K562 (cell line): ENCODE measurements around the gene SIRT5. TPM values are rescaled to one million over a fixed set of nuclear protein-coding genes. Genes with fewer than 3 reads are reported as not detected.
A peak's percentile ranks its signal among the peaks of the same experiment; 100 is the strongest.

Experiments
- ATAC-seq: fragments of 200-7000 bp; cut with Tn5 transposase; 3 replicates; pipeline ENCODE4 v1.9.1; 2020; ENCODE audit warnings: moderate library complexity
- BruUV-seq: library from RNA; stranded (reverse); fragments of 400-500 nt; replicated peaks from 2 replicates; lab custom pipeline; 2021; lab: Mats Ljungman, UMichigan
- CTCF ChIA-PET: fragments of 300-600 bp; formaldehyde crosslinking; extraction: SDS; loops from one replicate; lab custom pipeline; 2021; ENCODE audit warnings: low intra/inter-chr PET ratio; lab: Yijun Ruan, JAX
- POLR2A ChIA-PET: fragments of 300-600, 350-650 bp; sonication (Branson Sonifier 250); formaldehyde crosslinking; extraction: SDS; loops from one replicate; lab custom pipeline; 2021; ENCODE audit warnings: antibody characterized with exemption, inconsistent platforms; lab: Yijun Ruan, JAX
- DNase-seq, 4 experiments: peaks; one replicate each; pipeline versions ENCODE4 v3.0.0 to v3.0.0-alpha.2; 2011 to 2018; ENCODE audit warnings: low spot score in 3 of 4, mixed read lengths in 3 of 4; ENCODE audit errors: extremely low read depth in 1 of 4
- FAIRE-seq: peaks from 2 replicates; lab custom pipeline; 2011; peaks lifted over from hg19 to GRCh38; lab: Jason Lieb, UNC
- H2AFZ ChIP-seq: 2 replicates; pipeline ENCODE4 v1.6.0; 2011; ENCODE audit warnings: low read depth, low read length, control low read depth, inconsistent platforms
- H3K27ac ChIP-seq: fragments of 200-600 bp; 3 replicates; pipeline ENCODE4 v1.8.0; 2011; ENCODE audit warnings: low read depth, mild to moderate bottlenecking, control low read depth, inconsistent platforms, low read length, moderate library complexity, mixed read lengths; ENCODE audit errors: extremely low read depth
- H3K27me3 ChIP-seq, 2 experiments: fragments of 300-600 bp in 1 of 2; 2 replicates in 1 of 2; 3 replicates in 1 of 2; pipeline versions ENCODE4 v1.6.0 to v1.8.0; 2011; ENCODE audit warnings: inconsistent platforms in 2 of 2, low read length in 2 of 2, mild to moderate bottlenecking in 1 of 2, mixed read lengths in 1 of 2, moderate library complexity in 1 of 2; ENCODE audit not compliant: control insufficient read depth in 2 of 2, insufficient read depth in 2 of 2
- H3K36me3 ChIP-seq: fragments of 300-600 bp; 3 replicates; pipeline ENCODE4 v1.8.0; 2011; ENCODE audit warnings: mild to moderate bottlenecking, low read length, inconsistent platforms; ENCODE audit not compliant: control insufficient read depth, insufficient read depth
- H3K4me1 ChIP-seq, 2 experiments: fragments of 200-600 bp in 1 of 2; replicated peaks in 1 of 2; 2 replicates in 1 of 2; 3 replicates in 1 of 2; pipeline versions ENCODE4 v1.5.1 to v1.8.0; 2011; ENCODE audit warnings: inconsistent platforms in 2 of 2, low read length in 2 of 2, mild to moderate bottlenecking in 1 of 2, mixed read lengths in 1 of 2, moderate library complexity in 1 of 2; ENCODE audit not compliant: control insufficient read depth in 2 of 2, insufficient read depth in 2 of 2
- H3K4me2 ChIP-seq: 2 replicates; pipeline ENCODE4 v1.6.1; 2011; ENCODE audit warnings: low read length, control low read depth, inconsistent platforms, mixed read lengths; ENCODE audit not compliant: insufficient read depth
- H3K4me3 ChIP-seq: fragments of 200-600 bp; sonication (generic), shearing (Covaris generic); 2 replicates; pipeline ENCODE4 v1.5.1; 2016; ENCODE audit warnings: control low read depth, inconsistent platforms
- H3K79me2 ChIP-seq: fragments of 200-600 bp; 3 replicates; pipeline ENCODE4 v1.8.0; 2011; ENCODE audit warnings: low read length, inconsistent platforms; ENCODE audit not compliant: control insufficient read depth, insufficient read depth
- H3K9ac ChIP-seq, 2 experiments: 2 replicates each; pipeline versions ENCODE4 v1.6.0 to v1.6.1; 2011; ENCODE audit warnings: low read depth in 2 of 2, low read length in 2 of 2, control low read depth in 1 of 2, inconsistent platforms in 1 of 2, mild to moderate bottlenecking in 1 of 2, mixed read lengths in 1 of 2; ENCODE audit not compliant: insufficient read depth in 1 of 2
- H3K9me1 ChIP-seq: one replicate; pipeline ENCODE4 v1.6.0; 2011; ENCODE audit warnings: inconsistent platforms, mild to moderate bottlenecking, low read length, moderate library complexity; ENCODE audit not compliant: control insufficient read depth, insufficient read depth
- H3K9me3 ChIP-seq: replicated peaks from 2 replicates; pipeline ENCODE4 v1.5.1; 2011; ENCODE audit warnings: low read depth, low read length, inconsistent platforms; ENCODE audit not compliant: control insufficient read depth, insufficient read depth
- H4K20me1 ChIP-seq: replicated peaks from 2 replicates; pipeline ENCODE4 v1.6.1; 2011; ENCODE audit warnings: low read length, inconsistent platforms, mixed read lengths; ENCODE audit not compliant: control insufficient read depth, insufficient read depth
- BCOR ChIP-seq: fragments of 450-650 bp; IDR thresholded peaks from 2 replicates; pipeline ENCODE4 v1.6.1; 2016
- HDAC1 ChIP-seq, 2 experiments: fragments of 450-650 bp; IDR thresholded peaks; 2 replicates each; pipeline ENCODE4 v1.6.1; 2016 to 2017; ENCODE audit warnings: inconsistent platforms in 1 of 2, mild to moderate bottlenecking in 1 of 2, moderate library complexity in 1 of 2
- HNRNPK ChIP-seq: fragments of 200-400 bp; formaldehyde crosslinking; IDR thresholded peaks from one replicate; pipeline ENCODE4 v1.6.1; 2018; ENCODE audit warnings: mild to moderate bottlenecking, low read depth, low read length; ENCODE audit not compliant: poor library complexity, severe bottlenecking
- PML ChIP-seq: IDR thresholded peaks from 2 replicates; pipeline ENCODE4 v1.6.1; 2012; ENCODE audit warnings: low read length, inconsistent platforms
- RBM25 ChIP-seq: fragments of 200-400 bp; formaldehyde crosslinking; IDR thresholded peaks from 2 replicates; pipeline ENCODE4 v1.6.1; 2018; ENCODE audit warnings: low read length, low read depth, moderate library complexity; ENCODE audit not compliant: severe bottlenecking
- SIN3A ChIP-seq, 2 experiments: fragments of 150-350 bp in 1 of 2; IDR thresholded peaks; 2 replicates each; pipeline ENCODE4 v1.6.1; 2011 to 2016; ENCODE audit warnings: borderline replicate concordance in 2 of 2, low read depth in 2 of 2, low read length in 2 of 2, mild to moderate bottlenecking in 2 of 2, moderate library complexity in 2 of 2; ENCODE audit not compliant: control insufficient read depth in 1 of 2
- SMARCA5 ChIP-seq: fragments of 450-650 bp; IDR thresholded peaks from 2 replicates; pipeline ENCODE4 v1.6.1; 2016
- SP1 ChIP-seq: sonication (generic); formaldehyde crosslinking; IDR thresholded peaks from 2 replicates; pipeline ENCODE4 v1.8.1; 2022; ENCODE audit warnings: mild to moderate bottlenecking, missing genetic modification reagents
- ZFX ChIP-seq: sonication (generic); formaldehyde crosslinking; IDR thresholded peaks from 2 replicates; pipeline ENCODE4 v1.8.0; 2022; ENCODE audit warnings: mild to moderate bottlenecking, missing genetic modification reagents, moderate library complexity
- WGBS: fragments of 100-300 bp; shearing (Covaris generic); methylation state at CpG from one replicate; pipeline ENCODE4 v1.1.6; 2016; ENCODE audit warnings: low coverage, mixed read lengths; ENCODE audit not compliant: insufficient coverage; ENCODE audit errors: missing lambda C conversion rate; 5-methylcytosine and 5-hydroxymethylcytosine counted together
- in situ Hi-C: fragments of 300-500 bp; cut with MboI; formaldehyde crosslinking; loops from 4 replicates; pipeline ENCODE4 v1.15.0; 2018; ENCODE audit warnings: inconsistent platforms, mixed read lengths
- intact Hi-C: fragments of 100-400 bp; cut with micrococcal nuclease; formaldehyde crosslinking; loops from 2 replicates; pipeline ENCODE4 v1.14.2; 2022
- polyA plus RNA-seq, 8 experiments: library from polyadenylated mRNA; depleted of rRNA in 4 of 8; stranded (reverse) in 5 of 8; unstranded in 3 of 8; fragments of >200 nt; fragmentation: Nextera tagmentation in 2 of 8; fragmentation: Illumina TruSeq in 1 of 8; extraction: Ambion mirVana in 2 of 8; extraction: Trizol in 1 of 8; gene quantifications; 2 replicates each; pipeline versions ENCODE4 v1.2.1 to v1.2.3, GENCODE V29; 2011 to 2014; ENCODE audit warnings: inconsistent platforms in 1 of 8, missing spikeins in 1 of 8
- total RNA-seq, 7 experiments: library from RNA; depleted of rRNA in 6 of 7; stranded (reverse); fragments of >200 nt in 6 of 7; fragmentation: Illumina TruSeq in 2 of 7; extraction: Trizol in 2 of 7; gene quantifications; 2 replicates each; pipeline versions ENCODE4 v1.2.1 to v1.2.3, GENCODE V29; 2011 to 2021; ENCODE audit warnings: low replicate concordance in 1 of 7
- TF ChIP-seq, protein P1 (sequence below): sonication (generic); formaldehyde crosslinking; IDR thresholded peaks from 2 replicates; pipeline ENCODE4 v1.8.1; 2023; ENCODE audit warnings: mild to moderate bottlenecking, missing genetic modification reagents

The SIRT5 gene
- total and polyA plus RNA-seq, 9 of the 15 experiments (the other 6 are each of a cell fraction or from before 2014, with no cell fraction given): 2.1 to 15.7 (median 11.4) TPM

GRCh38 chr6:13550656-13551055 lies 23.7 kb upstream of the SIRT5 start (continued):
- TF ChIP-seq, protein P1, sequence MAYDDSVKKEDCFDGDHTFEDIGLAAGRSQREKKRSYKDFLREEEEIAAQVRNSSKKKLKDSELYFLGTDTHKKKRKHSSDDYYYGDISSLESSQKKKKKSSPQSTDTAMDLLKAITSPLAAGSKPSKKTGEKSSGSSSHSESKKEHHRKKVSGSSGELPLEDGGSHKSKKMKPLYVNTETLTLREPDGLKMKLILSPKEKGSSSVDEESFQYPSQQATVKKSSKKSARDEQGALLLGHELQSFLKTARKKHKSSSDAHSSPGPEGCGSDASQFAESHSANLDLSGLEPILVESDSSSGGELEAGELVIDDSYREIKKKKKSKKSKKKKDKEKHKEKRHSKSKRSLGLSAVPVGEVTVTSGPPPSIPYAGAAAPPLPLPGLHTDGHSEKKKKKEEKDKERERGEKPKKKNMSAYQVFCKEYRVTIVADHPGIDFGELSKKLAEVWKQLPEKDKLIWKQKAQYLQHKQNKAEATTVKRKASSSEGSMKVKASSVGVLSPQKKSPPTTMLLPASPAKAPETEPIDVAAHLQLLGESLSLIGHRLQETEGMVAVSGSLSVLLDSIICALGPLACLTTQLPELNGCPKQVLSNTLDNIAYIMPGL (CRISPR knock-in tag): no peak
- TF ChIP-seq HDAC1 (IDR thresholded peaks at IDR 0.05) (no peak), PML (no peak), ZFX (CRISPR knock-in tag) (no peak)
- TF ChIP-seq, all 486 proteins: peak for 6

GRCh38 chr6:13553646-13554045 lies 20.8 kb upstream of the SIRT5 start:
- ChIA-PET POLR2A (no interaction called here), CTCF (no interaction called here)
- peaks cover 3 to 4% of the 10 kb centered on the region in 2 experiments; a peak in 2 of 5 replicates for H3K4me1 ChIP-seq
- no peaks in the 10 kb centered on the region for H4K20me1 ChIP-seq
- FAIRE-seq (no peak), ATAC-seq (no peak), DNase-seq (no peak)
- no peak overlapping the region for H3K4me3 ChIP-seq
- BruUV-seq: no TSS peak
- no peaks in the 10 kb centered on the region for H3K27me3 ChIP-seq
- no peaks in the 10 kb centered on the region for H3K9me1 ChIP-seq
- no peak overlapping the region for H3K4me2 ChIP-seq
- intact Hi-C loops: no loop called here
- in situ Hi-C loops: no loop called here
- H3K36me3 ChIP-seq: no peaks in the 10 kb centered on the region
- H3K79me2 ChIP-seq: no peaks in the 10 kb centered on the region
- 0% methylated on average over 1 of the region's 1 CpG for WGBS
- H3K27ac ChIP-seq: no peak overlapping the region
- no peak overlapping the region for H2AFZ ChIP-seq
- no peak overlapping the region for H3K9ac ChIP-seq
- TF ChIP-seq SIN3A (IDR thresholded peaks at IDR 0.05; ENCODE audit: borderline replicate concordance in 2 of 2, control insufficient read depth in 1 of 2, low read depth in 2 of 2, low read length in 2 of 2): no peak
- TF ChIP-seq SMARCA5: peak; percentile 33; the same call in 1 of the 2 replicates
- TF ChIP-seq SP1 (CRISPR knock-in tag): no peak
- TF ChIP-seq BCOR: 0 out of 2 replicates have a peak, but pooled peaks have one; percentile 44
- TF ChIP-seq RBM25: peak; percentile 93
- no peak for TF ChIP-seq HNRNPK
- no peaks in the 10 kb centered on the region for H3K9me3 ChIP-seq
